T follicular helper cell (primary cell): ENCODE data around the gene NHS.

Experiments
- DNase-seq: peaks from one replicate; pipeline ENCODE4 v3.0.0-alpha.2; 2020; ENCODE audit warnings: low read depth
- total RNA-seq, 2 experiments: gene quantifications; one replicate each; lab custom pipeline; 2026; lab: John Stamatoyannopoulos, UW

Gene NHS
- 0.18 to 1.8 reads per million in 2 experiments for total RNA-seq

DNA sequence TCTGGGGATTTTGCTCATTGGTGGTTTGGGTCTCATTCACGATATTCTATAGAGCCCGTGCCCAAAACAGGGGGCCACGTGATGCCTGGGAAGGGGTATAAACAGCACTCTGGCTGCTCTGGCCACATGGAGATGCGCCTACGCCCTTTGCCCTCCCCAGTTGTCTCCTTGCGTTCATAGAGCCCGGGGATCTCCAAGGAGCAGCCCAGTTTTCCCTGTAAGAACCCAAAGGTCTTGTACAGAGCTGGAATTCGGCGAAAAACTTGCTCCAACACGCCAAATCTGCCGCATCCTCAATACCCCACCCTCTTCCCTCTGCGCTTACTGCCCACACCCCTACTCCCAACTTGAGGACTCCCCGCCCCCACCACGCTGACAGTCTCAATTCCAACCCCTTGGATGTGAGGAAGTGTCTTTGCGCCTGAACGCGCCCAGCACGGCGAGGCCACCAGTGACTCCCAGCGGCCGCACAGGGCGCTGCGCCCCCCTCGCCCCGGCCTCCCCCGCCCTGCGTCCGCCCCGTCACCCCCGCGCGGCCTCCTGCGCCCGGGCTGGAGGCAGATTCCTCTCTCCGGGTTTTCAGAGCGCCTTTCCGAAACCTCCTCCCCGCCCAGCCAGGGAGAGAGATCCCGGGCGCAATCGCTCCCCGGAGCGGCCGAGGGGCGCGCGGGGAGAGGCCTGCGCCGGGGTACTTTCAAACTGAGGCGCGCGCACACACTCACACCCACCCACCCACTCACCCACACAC, at the start of gene NHS:
Gene NHS, plus strand, starts transcription at position 582 of the 748 bp plus-strand sequence. CDS start 558 bp downstream, outside the sequence.
- no peak for DNase-seq

DNA sequence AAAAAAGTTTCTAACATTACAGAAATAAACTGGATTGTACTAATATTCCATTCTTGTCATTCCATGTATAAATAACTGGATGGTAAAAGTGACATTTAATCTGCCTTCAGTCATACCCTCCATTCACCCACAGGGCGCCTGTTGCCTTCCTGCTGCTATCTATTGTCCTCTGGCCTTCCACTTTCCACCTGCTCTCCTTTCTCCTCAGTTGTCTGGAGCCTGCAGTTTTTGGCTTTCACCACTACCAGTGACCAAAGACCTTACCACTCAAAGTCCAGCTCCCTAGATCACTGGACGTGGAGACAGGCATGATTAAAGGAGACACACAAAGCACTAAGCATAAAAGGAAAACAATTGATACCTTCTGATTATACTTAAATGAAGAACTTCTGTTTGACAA, 46.2 kb upstream of the NHS start:
- DNase-seq = no peak

DNA sequence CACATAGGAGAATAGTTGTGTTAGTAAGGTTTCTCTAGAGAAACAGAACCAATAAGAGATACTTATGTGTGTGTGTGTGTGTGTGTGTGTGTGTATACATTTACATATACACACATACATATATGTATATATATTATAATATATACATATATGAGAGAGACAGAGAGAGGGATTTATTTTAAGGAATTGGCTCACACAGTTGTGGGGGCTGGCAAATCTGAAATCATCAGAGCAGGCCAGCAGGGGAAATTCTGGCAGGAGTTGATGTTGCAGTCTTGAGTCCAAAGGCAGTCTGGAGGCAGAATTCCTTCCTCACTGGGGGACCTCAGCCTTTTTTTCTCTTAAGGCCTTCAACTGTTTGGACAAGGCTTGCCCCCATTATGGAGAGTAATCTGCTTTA, 38.6 kb upstream of the NHS start:
- no peak for DNase-seq

GRCh38 chrX:17355976-17356375, 19.0 kb upstream of the NHS start:
- no peak for DNase-seq

GRCh38 chrX:17359500-17359899, 15.5 kb upstream of the NHS start:
- DNase-seq = no peak

GRCh38 chrX:17361620-17362019, 13.4 kb upstream of the NHS start:
- DNase-seq = no peak

DNA sequence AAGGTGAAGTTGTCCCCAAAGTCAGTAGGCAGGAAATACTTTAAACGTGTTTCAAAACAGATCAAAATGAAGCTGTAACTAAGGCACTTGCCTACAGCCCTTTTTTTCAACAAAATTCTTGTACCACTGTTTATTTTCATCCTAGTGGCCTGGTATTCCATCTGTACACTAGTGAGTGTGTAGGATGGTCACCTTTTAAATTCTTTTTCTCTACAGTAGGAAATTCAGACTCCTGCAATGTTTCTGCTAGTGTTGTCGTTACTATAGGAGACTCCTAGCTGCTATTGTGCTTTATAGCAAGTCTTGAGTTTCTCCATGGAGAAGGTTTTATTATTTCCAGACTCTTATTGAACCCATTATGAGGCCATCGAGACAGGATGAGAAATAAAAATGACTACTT, 7.0 kb upstream of the NHS start:
- no peak for DNase-seq

DNA sequence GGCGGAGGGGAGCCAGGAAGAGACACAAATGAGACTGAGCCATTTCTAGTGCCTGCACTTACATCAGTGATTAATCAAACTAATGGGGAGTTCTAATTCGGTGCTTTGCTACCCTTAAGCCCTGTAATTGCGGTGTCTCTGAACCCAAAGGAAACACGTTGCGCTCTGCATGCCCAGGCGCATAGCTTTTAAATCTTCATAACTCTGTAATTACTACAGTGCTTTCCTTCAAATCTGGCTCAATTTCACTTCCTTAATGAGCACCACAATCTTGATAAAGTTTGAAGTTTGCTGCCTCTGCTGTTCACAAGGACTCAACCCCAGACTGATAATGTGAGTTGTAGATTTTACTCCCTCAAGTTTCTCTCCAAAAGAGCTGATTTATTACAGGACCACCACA, 5.7 kb upstream of the NHS start:
- no peak for DNase-seq

GRCh38 chrX:17370191-17370590, 4.8 kb upstream of the NHS start:
- DNase-seq = no peak

- no peak for DNase-seq
These were observed 2.9 kb upstream of the NHS start for GRCh38 chrX:17372052-17372451.

DNA sequence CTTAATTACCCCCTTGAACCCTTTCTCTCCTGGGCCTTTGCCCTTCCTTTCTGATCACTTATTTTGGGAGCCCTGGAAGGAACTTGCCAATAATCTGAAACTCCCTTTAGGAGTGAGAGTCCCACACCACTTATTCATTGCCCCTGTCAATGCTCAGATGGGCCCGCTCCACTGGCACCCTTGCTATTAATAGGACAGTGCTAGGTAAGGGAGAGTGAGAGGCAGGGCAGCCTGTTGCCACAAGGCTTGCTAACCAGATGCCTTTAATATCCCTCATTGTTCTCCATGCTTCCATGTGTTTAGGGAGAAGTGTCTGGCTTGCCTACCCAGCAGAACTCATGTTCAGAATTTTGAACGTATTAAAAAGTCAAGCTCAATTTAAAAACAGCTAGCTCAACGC, 1.7 kb upstream of the NHS start:
- no peak for DNase-seq

- DNase-seq = no peak
These were observed 302 bp downstream of the NHS start for GRCh38 chrX:17375367-17375636.

DNA sequence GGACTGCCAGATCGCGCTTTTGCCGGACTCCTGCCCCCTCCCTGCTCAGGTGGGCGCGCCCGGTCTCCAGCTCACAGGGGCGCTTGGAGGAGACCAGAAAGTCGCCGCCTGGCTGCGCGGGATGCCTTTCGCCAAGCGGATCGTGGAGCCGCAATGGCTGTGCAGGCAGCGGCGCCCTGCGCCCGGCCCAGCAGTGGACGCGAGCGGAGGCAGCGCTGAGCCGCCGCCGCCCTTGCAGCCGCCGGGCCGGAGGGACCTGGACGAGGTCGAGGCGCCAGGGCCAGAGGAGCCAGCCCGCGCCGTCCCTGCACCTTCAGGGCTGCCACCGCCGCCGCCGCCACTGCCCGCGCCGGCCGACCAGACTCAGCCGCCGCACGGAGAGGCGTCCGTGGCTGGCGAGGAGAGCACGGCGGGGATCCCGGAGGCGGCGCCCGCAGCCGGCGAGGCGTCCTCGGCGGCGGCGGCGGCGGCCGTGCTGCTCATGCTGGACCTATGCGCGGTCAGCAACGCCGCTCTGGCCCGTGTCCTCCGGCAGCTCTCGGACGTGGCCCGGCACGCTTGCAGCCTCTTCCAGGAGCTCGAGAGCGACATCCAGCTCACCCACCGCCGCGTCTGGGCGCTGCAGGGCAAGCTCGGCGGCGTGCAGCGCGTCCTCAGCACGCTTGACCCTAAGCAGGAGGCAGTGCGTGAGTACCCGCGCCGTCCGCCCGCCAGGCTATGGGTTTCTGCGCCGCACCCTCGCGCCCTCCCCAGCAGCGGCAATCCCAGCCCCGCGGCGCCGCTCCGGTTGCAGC, 834 bp downstream of the NHS start:
- no peak for DNase-seq

- DNase-seq = no peak
These were observed 1.6 kb downstream of the NHS start for GRCh38 chrX:17376431-17377077.

- DNase-seq = no peak
These were observed 2.2 kb downstream of the NHS start for GRCh38 chrX:17377091-17377717.

DNA sequence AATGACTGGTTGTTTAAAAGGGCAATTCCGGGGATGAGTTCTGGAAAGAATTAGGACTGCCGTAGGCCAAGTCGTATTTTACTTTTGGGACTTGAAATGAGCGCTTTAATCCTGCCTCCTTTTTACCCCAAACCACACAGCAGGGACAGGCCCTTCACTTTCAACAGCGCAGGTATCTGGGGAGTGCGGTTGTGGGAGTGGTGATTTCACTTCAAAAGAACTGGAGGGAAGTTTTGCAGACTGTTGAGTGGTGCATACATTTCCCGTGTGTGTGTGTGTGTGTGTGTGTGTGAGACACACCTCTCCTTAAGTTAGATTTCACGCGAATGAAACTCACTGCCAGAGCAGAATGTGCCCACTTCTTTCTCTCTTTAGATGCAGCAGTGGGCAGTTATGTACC, 2.8 kb downstream of the NHS start:
- DNase-seq = no peak

- no peak for DNase-seq
These were observed 5.2 kb downstream of the NHS start for GRCh38 chrX:17380221-17380620.

DNA sequence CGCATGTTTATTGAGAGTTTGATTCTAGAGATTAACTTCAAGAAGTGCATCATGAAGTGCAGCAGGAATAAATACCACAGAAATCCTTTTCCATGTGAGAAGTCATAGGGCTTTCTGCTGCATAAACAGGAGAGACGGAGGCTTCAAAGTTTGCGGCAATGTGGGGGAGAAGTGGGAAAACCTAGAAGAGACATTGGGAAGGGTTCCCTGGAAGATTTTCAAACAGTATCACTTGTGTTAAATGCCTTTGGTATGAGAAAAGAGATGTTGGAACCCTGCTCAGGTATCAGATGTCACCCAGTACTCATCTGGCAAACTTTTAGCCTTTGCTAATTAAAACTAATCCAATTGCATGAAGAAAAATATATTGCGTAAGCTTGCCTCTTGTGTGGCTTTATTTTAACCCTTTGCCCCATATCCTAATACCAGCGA, 15.4 kb downstream of the NHS start:
- DNase-seq = no peak

GRCh38 chrX:17395154-17395553, 20.2 kb downstream of the NHS start:
- DNase-seq = no peak

DNA sequence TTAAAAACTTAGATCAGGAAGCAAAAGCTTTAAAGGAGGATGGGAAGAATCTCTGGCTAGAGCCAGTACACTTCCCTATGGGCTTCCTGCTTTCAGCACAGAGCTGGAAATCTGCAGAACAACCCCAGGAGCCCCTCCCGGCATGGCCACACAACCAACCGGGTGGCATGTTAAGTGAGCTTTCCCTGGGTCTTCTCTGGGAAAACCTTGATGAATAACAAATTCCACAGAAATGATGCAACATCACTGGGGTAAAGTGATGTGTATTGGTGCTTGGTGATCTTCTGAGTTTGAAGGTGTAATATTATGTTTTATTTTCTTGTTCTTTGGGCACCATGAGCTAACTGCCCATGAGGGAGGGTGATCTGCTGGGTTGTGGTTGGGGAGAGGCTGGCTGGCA, 22.1 kb downstream of the NHS start:
- no peak for DNase-seq

GRCh38 chrX:17403189-17403691, 28.2 kb downstream of the NHS start:
- DNase-seq = no peak

- no peak for DNase-seq
These were observed 29.0 kb downstream of the NHS start for GRCh38 chrX:17403972-17404371.
